ENCODE results near the gene ZCWPW1. TPM values are rescaled to one million over a fixed set of nuclear protein-coding genes. Genes with fewer than 3 reads are reported as not detected.

ZCWPW1 gene
- total and polyA plus RNA-seq, 2 of the 8 experiments (the other 6 are each of a cell fraction or from before 2014, with no cell fraction given), result 0.51 to 1.4 TPM

DNA sequence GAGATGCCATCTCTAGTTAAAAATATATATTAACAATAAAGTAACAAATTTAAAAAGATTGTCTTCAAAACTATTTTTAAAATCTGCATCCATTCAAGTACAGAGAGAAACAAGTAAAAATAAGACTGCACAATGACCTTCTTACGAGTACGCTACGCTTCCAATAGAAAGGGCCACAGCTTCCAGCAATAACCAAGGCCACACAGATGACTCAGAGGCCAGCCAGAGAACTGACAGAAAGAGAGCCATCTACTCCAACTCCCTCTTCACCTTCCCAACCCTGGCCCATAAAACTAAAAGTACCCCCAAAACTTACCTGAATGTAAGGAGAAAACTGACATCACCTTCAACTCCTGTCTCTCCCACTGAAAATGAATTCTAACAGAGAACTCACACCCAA lies 28.5 kb downstream of the ZCWPW1 start:
- no peak for FAIRE-seq
- Histone ChIP-seq H2AK5ac (ENCODE audit: low read depth, low read length) (no peak overlapping the region), H3K23ac (ENCODE audit: insufficient read length) (no peak overlapping the region), H3K4me1 (replicated peaks in 1 of 4; ENCODE audit: control insufficient read depth in 3 of 4, insufficient read depth in 4 of 4, low read length in 3 of 4) (peaks cover 0 to 10% (median 5%) of the 10 kb centered on the region in 4 experiments; a peak in 6 of 7 replicates), H4K91ac (replicated peaks; ENCODE audit: insufficient read length, low read length) (no peak overlapping the region), H3K23me2 (ENCODE audit: low read depth, low read length) (no peaks in the 10 kb centered on the region), H3K56ac (replicated peaks; ENCODE audit: insufficient read length, low read depth, low read length) (no peak overlapping the region), H3K79me1 (ENCODE audit: low read depth, low read length) (no peaks in the 10 kb centered on the region), H3K4ac (replicated peaks; ENCODE audit: insufficient read length, low read depth, low read length) (no peak overlapping the region), H2AFZ (ENCODE audit: low read length) (no peak overlapping the region), H3K9ac (replicated peaks in 1 of 4; ENCODE audit: extremely low read depth in 1 of 4, low read depth in 3 of 4, low read length in 3 of 4) (no peak overlapping the region), H3K9me3 (ENCODE audit: insufficient read depth in 2 of 2, low read depth in 1 of 2, low read length in 1 of 2) (no peaks in the 10 kb centered on the region), H4K8ac (ENCODE audit: extremely low read depth, insufficient read depth, low read length) (no peak overlapping the region), H2BK5ac (ENCODE audit: low read depth, low read length) (no peak overlapping the region), H3K18ac (ENCODE audit: extremely low read depth, low read length) (no peak overlapping the region), H2BK20ac (ENCODE audit: low read length) (no peak overlapping the region), H4K5ac (ENCODE audit: insufficient read length, low read depth, low read length) (no peak overlapping the region), H3K14ac (ENCODE audit: insufficient read length) (no peak overlapping the region), H3K27me3 (replicated peaks in 1 of 4; ENCODE audit: control insufficient read depth in 3 of 4, extremely low read depth in 1 of 4, insufficient read depth in 3 of 4, low read length in 3 of 4) (peaks cover 0 to 2% (median 0%) of the 10 kb centered on the region in 4 experiments; a peak in 1 of 7 replicates), H3K4me2 (ENCODE audit: insufficient read depth in 1 of 2, low read depth in 2 of 2, low read length in 2 of 2) (no peak overlapping the region), H3K79me2 (ENCODE audit: control insufficient read depth in 1 of 2, insufficient read depth in 2 of 2, low read length in 2 of 2) (no peaks in the 10 kb centered on the region), H3K27ac (ENCODE audit: low read depth, low read length) (no peak overlapping the region), H3K36me3 (ENCODE audit: control insufficient read depth in 2 of 4, insufficient read depth in 4 of 4, low read length in 3 of 4) (no peaks in the 10 kb centered on the region), H2BK120ac (replicated peaks; ENCODE audit: low read depth, low read length) (no peak overlapping the region), H2BK12ac (ENCODE audit: low read depth, low read length) (no peak overlapping the region), H3K4me3 (ENCODE audit: extremely low read depth in 1 of 4, insufficient read depth in 2 of 4, low read depth in 3 of 4, low read length in 4 of 4) (no peak overlapping the region), H2BK15ac (ENCODE audit: low read length) (no peak overlapping the region), H4K20me1 (replicated peaks in 1 of 2; ENCODE audit: control insufficient read depth in 1 of 2, insufficient read depth in 2 of 2, low read length in 2 of 2) (no peaks in the 10 kb centered on the region)
- POLR2A ChIA-PET (ENCODE audit: partially characterized antibody), result interaction anchor here (0.7 to 3.5 kb wide), 7 partner anchors 18 to 228 kb away, joined by 3 to 17 read pairs (median 3); partner anchors contain the start of genes PILRA and ZCWPW1
- no peak for DNase-seq (ENCODE audit: low read depth in 1 of 2, low spot score in 2 of 2)
- CTCF ChIA-PET (ENCODE audit: partially characterized antibody), result interaction anchor here (0.8 to 2.8 kb wide), 12 partner anchors 8 to 206 kb away, joined by 3 to 17 read pairs (median 3); partner anchors contain the start of gene ZCWPW1
- WGBS, 2 experiments (ENCODE audit: extremely low coverage in 1 of 2, insufficient coverage in 1 of 2, insufficient read length in 1 of 2, insufficient replicate concordance in 2 of 2, low coverage in 1 of 2, low lambda C conversion rate in 2 of 2, missing lambda C conversion rate in 1 of 2), result 95% methylated on average over 3 of the region's 3 CpGs; no CpG with 5 or more reads in 1 of the 2 experiments
